ENCODE measurements around the gene CDAN1. TPM values are rescaled to one million over a fixed set of nuclear protein-coding genes. Genes with fewer than 3 reads are reported as not detected.

The CDAN1 gene
- total and polyA plus RNA-seq, 10 of the 15 experiments (the other 5 are each of a cell fraction or from before 2014, with no cell fraction given), result 0.56 to 14.2 (median 6.7) TPM

DNA sequence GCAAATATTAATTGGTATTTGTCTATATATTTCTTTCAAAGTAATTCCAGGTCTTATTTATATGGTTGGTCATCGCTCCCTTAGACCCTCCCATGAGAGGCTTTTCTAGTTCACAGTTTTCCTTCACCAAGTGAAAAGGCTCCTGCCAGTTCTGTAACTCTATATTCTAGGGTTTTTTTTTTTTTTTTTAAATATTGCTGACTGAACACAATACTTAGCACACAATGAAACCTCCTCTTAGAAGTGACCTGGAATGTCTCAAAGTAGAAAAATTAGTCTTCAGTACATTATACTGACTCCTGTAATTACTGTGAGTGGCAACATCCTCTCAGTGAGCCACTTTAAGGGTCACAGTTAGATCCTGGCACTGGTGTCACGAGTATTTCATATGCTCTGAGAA lies 48.6 kb upstream of the CDAN1 start:
- ChIA-PET CTCF (no interaction called here), SMC1A (ENCODE audit: uncharacterized antibody, unreplicated experiment) (interaction anchor here (1.0 kb wide), 1 partner anchor 10 kb away, joined by 5 read pairs; no protein-coding TSS in a partner anchor), RAD21 (ENCODE audit: unreplicated experiment) (no interaction called here), POLR2A (interaction anchor here (0.6 kb wide), 1 partner anchor 193 kb away, joined by 3 read pairs; no protein-coding TSS in a partner anchor)
- Histone ChIP-seq H3K79me2 (ENCODE audit: control insufficient read depth, insufficient read depth, low read length) (no peaks in the 10 kb centered on the region), H2AFZ (ENCODE audit: control insufficient read depth, low read depth, low read length) (no peak overlapping the region), H3K4me1 (ENCODE audit: control insufficient read depth, insufficient read depth, low read length) (no peaks in the 10 kb centered on the region), H3K4me2 (ENCODE audit: control insufficient read depth, insufficient read depth) (no peak overlapping the region), H3K36me3 (ENCODE audit: control insufficient read depth in 2 of 2, insufficient read depth in 2 of 2, low read length in 1 of 2) (no peaks in the 10 kb centered on the region), H3K27ac (ENCODE audit: control insufficient read depth, insufficient read depth) (no peak overlapping the region), H3K27me3 (replicated peaks in 1 of 2; ENCODE audit: control insufficient read depth in 2 of 2, insufficient read depth in 2 of 2, low read length in 1 of 2) (no peaks in the 10 kb centered on the region), H3K9me3 (replicated peaks; ENCODE audit: control insufficient read depth, insufficient read depth, low read length) (no peaks in the 10 kb centered on the region), H3K4me3 (no peak overlapping the region), H3K9ac (ENCODE audit: control insufficient read depth, insufficient read depth, low read length) (no peak overlapping the region), H4K20me1 (ENCODE audit: control insufficient read depth, insufficient read depth) (no peaks in the 10 kb centered on the region)
- ATAC-seq, result no peak
- no peak for DNase-seq (ENCODE audit: low read depth, low spot score)
- in situ Hi-C loops (cut with MboI), result no loop called here
- TF ChIP-seq KDM1A (IDR thresholded peaks at IDR 0.05; ENCODE audit: borderline replicate concordance), result no peak
- no peak for TF ChIP-seq SIN3A (IDR thresholded peaks at IDR 0.05; ENCODE audit: low read depth, low read length)
- no peak for TF ChIP-seq CHD1 (IDR thresholded peaks at IDR 0.05; ENCODE audit: low read depth, low read length)
- TF ChIP-seq SIX5 (IDR thresholded peaks at IDR 0.05; ENCODE audit: low read depth, low read length, severe bottlenecking), result no peak
- no peak for TF ChIP-seq MYB (IDR thresholded peaks at IDR 0.05; ENCODE audit: borderline replicate concordance, low read depth, low read length)
- TF ChIP-seq EGR1 (IDR thresholded peaks at IDR 0.05; ENCODE audit: borderline replicate concordance in 1 of 2, low read depth in 2 of 2, low read length in 2 of 2), result no peak
- TF ChIP-seq, protein P1, sequence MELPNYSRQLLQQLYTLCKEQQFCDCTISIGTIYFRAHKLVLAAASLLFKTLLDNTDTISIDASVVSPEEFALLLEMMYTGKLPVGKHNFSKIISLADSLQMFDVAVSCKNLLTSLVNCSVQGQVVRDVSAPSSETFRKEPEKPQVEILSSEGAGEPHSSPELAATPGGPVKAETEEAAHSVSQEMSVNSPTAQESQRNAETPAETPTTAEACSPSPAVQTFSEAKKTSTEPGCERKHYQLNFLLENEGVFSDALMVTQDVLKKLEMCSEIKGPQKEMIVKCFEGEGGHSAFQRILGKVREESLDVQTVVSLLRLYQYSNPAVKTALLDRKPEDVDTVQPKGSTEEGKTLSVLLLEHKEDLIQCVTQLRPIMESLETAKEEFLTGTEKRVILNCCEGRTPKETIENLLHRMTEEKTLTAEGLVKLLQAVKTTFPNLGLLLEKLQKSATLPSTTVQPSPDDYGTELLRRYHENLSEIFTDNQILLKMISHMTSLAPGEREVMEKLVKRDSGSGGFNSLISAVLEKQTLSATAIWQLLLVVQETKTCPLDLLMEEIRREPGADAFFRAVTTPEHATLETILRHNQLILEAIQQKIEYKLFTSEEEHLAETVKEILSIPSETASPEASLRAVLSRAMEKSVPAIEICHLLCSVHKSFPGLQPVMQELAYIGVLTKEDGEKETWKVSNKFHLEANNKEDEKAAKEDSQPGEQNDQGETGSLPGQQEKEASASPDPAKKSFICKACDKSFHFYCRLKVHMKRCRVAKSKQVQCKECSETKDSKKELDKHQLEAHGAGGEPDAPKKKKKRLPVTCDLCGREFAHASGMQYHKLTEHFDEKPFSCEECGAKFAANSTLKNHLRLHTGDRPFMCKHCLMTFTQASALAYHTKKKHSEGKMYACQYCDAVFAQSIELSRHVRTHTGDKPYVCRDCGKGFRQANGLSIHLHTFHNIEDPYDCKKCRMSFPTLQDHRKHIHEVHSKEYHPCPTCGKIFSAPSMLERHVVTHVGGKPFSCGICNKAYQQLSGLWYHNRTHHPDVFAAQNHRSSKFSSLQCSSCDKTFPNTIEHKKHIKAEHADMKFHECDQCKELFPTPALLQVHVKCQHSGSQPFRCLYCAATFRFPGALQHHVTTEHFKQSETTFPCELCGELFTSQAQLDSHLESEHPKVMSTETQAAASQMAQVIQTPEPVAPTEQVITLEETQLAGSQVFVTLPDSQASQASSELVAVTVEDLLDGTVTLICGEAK (IDR thresholded peaks at IDR 0.05; ENCODE audit: borderline replicate concordance), result no peak
- TF ChIP-seq SUZ12 (IDR thresholded peaks at IDR 0.05; ENCODE audit: unreplicated experiment), result no peak
- TF ChIP-seq ATF7 (IDR thresholded peaks at IDR 0.05; ENCODE audit: low read depth), result no peak
- TF ChIP-seq, protein P2, sequence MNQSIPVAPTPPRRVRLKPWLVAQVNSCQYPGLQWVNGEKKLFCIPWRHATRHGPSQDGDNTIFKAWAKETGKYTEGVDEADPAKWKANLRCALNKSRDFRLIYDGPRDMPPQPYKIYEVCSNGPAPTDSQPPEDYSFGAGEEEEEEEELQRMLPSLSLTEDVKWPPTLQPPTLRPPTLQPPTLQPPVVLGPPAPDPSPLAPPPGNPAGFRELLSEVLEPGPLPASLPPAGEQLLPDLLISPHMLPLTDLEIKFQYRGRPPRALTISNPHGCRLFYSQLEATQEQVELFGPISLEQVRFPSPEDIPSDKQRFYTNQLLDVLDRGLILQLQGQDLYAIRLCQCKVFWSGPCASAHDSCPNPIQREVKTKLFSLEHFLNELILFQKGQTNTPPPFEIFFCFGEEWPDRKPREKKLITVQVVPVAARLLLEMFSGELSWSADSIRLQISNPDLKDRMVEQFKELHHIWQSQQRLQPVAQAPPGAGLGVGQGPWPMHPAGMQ (IDR thresholded peaks at IDR 0.05; ENCODE audit: borderline replicate concordance), result no peak
- TF ChIP-seq, protein P3, sequence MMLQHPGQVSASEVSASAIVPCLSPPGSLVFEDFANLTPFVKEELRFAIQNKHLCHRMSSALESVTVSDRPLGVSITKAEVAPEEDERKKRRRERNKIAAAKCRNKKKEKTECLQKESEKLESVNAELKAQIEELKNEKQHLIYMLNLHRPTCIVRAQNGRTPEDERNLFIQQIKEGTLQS (IDR thresholded peaks at IDR 0.05; ENCODE audit: borderline replicate concordance, extremely low read depth, low read depth, low read length), result no peak
- no peak for TF ChIP-seq HDGF (IDR thresholded peaks at IDR 0.05)
- TF ChIP-seq, protein P4, sequence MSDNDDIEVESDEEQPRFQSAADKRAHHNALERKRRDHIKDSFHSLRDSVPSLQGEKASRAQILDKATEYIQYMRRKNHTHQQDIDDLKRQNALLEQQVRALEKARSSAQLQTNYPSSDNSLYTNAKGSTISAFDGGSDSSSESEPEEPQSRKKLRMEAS (IDR thresholded peaks at IDR 0.05; ENCODE audit: low read depth, low read length), result no peak
- no peak for TF ChIP-seq ZNF622 (IDR thresholded peaks at IDR 0.05)
- no peak for TF ChIP-seq NFXL1 (IDR thresholded peaks at IDR 0.05; ENCODE audit: borderline replicate concordance)
- TF ChIP-seq, protein P5, sequence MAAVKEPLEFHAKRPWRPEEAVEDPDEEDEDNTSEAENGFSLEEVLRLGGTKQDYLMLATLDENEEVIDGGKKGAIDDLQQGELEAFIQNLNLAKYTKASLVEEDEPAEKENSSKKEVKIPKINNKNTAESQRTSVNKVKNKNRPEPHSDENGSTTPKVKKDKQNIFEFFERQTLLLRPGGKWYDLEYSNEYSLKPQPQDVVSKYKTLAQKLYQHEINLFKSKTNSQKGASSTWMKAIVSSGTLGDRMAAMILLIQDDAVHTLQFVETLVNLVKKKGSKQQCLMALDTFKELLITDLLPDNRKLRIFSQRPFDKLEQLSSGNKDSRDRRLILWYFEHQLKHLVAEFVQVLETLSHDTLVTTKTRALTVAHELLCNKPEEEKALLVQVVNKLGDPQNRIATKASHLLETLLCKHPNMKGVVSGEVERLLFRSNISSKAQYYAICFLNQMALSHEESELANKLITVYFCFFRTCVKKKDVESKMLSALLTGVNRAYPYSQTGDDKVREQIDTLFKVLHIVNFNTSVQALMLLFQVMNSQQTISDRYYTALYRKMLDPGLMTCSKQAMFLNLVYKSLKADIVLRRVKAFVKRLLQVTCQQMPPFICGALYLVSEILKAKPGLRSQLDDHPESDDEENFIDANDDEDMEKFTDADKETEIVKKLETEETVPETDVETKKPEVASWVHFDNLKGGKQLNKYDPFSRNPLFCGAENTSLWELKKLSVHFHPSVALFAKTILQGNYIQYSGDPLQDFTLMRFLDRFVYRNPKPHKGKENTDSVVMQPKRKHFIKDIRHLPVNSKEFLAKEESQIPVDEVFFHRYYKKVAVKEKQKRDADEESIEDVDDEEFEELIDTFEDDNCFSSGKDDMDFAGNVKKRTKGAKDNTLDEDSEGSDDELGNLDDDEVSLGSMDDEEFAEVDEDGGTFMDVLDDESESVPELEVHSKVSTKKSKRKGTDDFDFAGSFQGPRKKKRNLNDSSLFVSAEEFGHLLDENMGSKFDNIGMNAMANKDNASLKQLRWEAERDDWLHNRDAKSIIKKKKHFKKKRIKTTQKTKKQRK (IDR thresholded peaks at IDR 0.05; ENCODE audit: low read depth, low read length), result no peak
- intact Hi-C loops (cut with micrococcal nuclease; ENCODE audit: unreplicated experiment), result no loop called here
- WGBS (ENCODE audit: insufficient coverage, insufficient replicate concordance, low lambda C conversion rate, missing lambda C conversion rate), result 90% methylated on average over 2 of the region's 2 CpGs
- FAIRE-seq, result no peak
- no TSS peak for BruUV-seq (replicated peaks)

Data from GM12878 (cell line).